ENCODE data around the gene TUBB2A. TPM values are rescaled to one million over a fixed set of nuclear protein-coding genes. Genes with fewer than 3 reads are reported as not detected.
A peak's percentile ranks its signal among the peaks of the same experiment; 100 is the strongest.

The TUBB2A gene
- total and polyA plus RNA-seq, 2 of the 8 experiments (the other 6 are each of a cell fraction or from before 2014, with no cell fraction given) = 315 to 330 TPM

DNA sequence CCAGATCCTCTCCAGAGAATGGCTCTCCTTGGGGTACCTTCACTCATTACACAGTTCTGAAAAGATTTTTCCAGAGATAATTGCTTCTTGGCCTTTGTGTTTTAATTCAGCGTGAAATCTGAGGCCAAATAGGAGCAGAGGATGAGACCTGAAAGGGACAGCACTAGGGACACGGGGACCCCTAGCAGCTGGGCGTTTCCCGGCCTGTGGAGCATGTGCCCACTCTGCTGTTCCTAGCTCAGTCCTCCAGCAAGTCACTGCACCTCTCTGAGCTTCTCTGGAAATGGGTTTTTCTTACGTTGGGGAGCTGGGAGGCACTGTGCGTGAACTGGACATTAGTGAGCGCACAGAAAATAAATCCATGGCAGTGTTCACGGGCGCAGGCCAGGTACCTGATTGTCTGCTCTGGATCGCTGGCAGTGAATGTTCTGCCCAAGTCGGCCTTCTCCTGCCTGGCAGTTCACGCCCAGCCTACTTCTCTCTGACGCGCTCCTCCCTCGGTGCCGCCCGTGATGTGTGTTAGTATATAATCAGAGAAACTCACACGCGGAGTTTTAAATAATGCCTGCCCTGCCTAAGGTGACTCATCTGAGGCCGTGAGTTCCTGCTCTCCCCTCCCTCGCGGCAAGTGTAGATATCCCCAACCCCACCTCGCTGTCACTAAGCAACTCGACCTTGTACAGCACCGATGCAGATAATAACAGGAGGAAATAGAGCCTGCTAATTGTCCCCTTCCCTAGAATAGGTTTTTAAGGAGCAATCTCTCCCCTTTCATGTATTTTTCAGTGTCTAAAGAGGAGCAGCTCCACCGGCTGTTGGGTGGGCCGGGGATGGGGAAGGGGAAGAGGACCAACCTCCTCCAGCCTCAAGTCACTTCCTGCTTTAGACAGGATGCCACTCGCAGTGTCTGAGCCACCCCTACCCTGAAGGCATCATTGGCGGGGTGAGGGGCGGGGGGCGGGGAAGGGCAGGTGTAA lies 2.7 kb upstream of the TUBB2A start:
- Histone ChIP-seq H2BK12ac (ENCODE audit: low read depth, low read length) (peak overlapping the region; percentile 95), H2BK15ac (ENCODE audit: low read length) (0 out of 2 replicates have a peak overlapping the region, but pooled peaks have one; percentile 29), H3K9me3 (ENCODE audit: insufficient read depth in 2 of 2, low read depth in 1 of 2, low read length in 1 of 2) (no peaks in the 10 kb centered on the region), H2BK20ac (ENCODE audit: low read length) (no peak overlapping the region; the same call in 1 of the 2 replicates), H3K4me2 (ENCODE audit: insufficient read depth in 1 of 2, low read depth in 2 of 2, low read length in 2 of 2) (peak overlapping the region in 1 of 2 experiments; percentile 35; a peak in 2 of 4 replicates), H3K56ac (replicated peaks; ENCODE audit: insufficient read length, low read depth, low read length) (no peak overlapping the region), H2BK5ac (ENCODE audit: low read depth, low read length) (peak overlapping the region; percentile 73; the same call in 1 of the 2 replicates), H4K20me1 (replicated peaks in 1 of 2; ENCODE audit: control insufficient read depth in 1 of 2, insufficient read depth in 2 of 2, low read length in 2 of 2) (peaks cover 2 to 5% of the 10 kb centered on the region in 2 experiments), H3K23me2 (ENCODE audit: low read depth, low read length) (peaks cover 13% of the 10 kb centered on the region), H2AK5ac (ENCODE audit: low read depth, low read length) (peak overlapping the region; percentile 96; the same call in 1 of the 2 replicates), H4K91ac (replicated peaks; ENCODE audit: insufficient read length, low read length) (no peak overlapping the region), H3K27ac (ENCODE audit: low read depth, low read length) (no peak overlapping the region), H2BK120ac (replicated peaks; ENCODE audit: low read depth, low read length) (no peak overlapping the region), H3K14ac (ENCODE audit: insufficient read length) (no peak overlapping the region), H3K4ac (replicated peaks; ENCODE audit: insufficient read length, low read depth, low read length) (no peak overlapping the region), H3K9ac (replicated peaks in 1 of 4; ENCODE audit: extremely low read depth in 1 of 4, low read depth in 3 of 4, low read length in 3 of 4) (no peak overlapping the region; a peak in 1 of 7 replicates), H3K36me3 (ENCODE audit: control insufficient read depth in 2 of 4, insufficient read depth in 4 of 4, low read length in 3 of 4) (peaks cover 2 to 8% (median 4%) of the 10 kb centered on the region in 4 experiments; a peak in 6 of 8 replicates), H3K79me2 (ENCODE audit: control insufficient read depth in 1 of 2, insufficient read depth in 2 of 2, low read length in 2 of 2) (peaks cover 0 to 8% of the 10 kb centered on the region in 2 experiments; a peak in 2 of 4 replicates), H3K27me3 (replicated peaks in 1 of 4; ENCODE audit: control insufficient read depth in 3 of 4, extremely low read depth in 1 of 4, insufficient read depth in 3 of 4, low read length in 3 of 4) (no peaks in the 10 kb centered on the region), H3K4me3 (ENCODE audit: extremely low read depth in 1 of 4, insufficient read depth in 2 of 4, low read depth in 3 of 4, low read length in 4 of 4) (no peak overlapping the region), H4K8ac (ENCODE audit: extremely low read depth, insufficient read depth, low read length) (no peak overlapping the region), H3K23ac (ENCODE audit: insufficient read length) (no peak overlapping the region), H3K18ac (ENCODE audit: extremely low read depth, low read length) (no peak overlapping the region; the same call in 1 of the 2 replicates), H4K5ac (ENCODE audit: insufficient read length, low read depth, low read length) (no peak overlapping the region), H2AFZ (ENCODE audit: low read length) (no peak overlapping the region), H3K79me1 (ENCODE audit: low read depth, low read length) (no peaks in the 10 kb centered on the region), H3K4me1 (replicated peaks in 1 of 4; ENCODE audit: control insufficient read depth in 3 of 4, insufficient read depth in 4 of 4, low read length in 3 of 4) (peaks cover 9 to 31% (median 19%) of the 10 kb centered on the region in 4 experiments)
- ChIA-PET CTCF (ENCODE audit: partially characterized antibody) (interaction anchor here (0.9 to 2.6 kb wide), 6 partner anchors 10 to 92 kb away, joined by 3 to 18 read pairs (median 4); no protein-coding TSS in a partner anchor), POLR2A (ENCODE audit: partially characterized antibody) (interaction anchor here (0.6 to 4.3 kb wide), 11 partner anchors 11 to 92 kb away, joined by 3 to 24 read pairs (median 5); no protein-coding TSS in a partner anchor)
- WGBS, 2 experiments (ENCODE audit: extremely low coverage in 1 of 2, insufficient coverage in 1 of 2, insufficient read length in 1 of 2, insufficient replicate concordance in 2 of 2, low coverage in 1 of 2, low lambda C conversion rate in 2 of 2, missing lambda C conversion rate in 1 of 2) = 78% methylated on average over 26 of the region's 31 CpGs; no CpG with 5 or more reads in 1 of the 2 experiments
- DNase-seq (ENCODE audit: low read depth in 1 of 2, low spot score in 2 of 2) (no peak), FAIRE-seq (no peak)
- TF ChIP-seq EP300 (IDR thresholded peaks at IDR 0.05; ENCODE audit: borderline replicate concordance in 1 of 2, low read depth in 2 of 2, low read length in 2 of 2) = no peak
- no peak for TF ChIP-seq JUND (IDR thresholded peaks at IDR 0.05; ENCODE audit: low read length)
- TF ChIP-seq SRF (IDR thresholded peaks at IDR 0.05; ENCODE audit: low read depth, low read length) = no peak
- no peak for TF ChIP-seq POLR2AphosphoS5 (IDR thresholded peaks at IDR 0.05; ENCODE audit: low read depth, low read length)
- no peak for TF ChIP-seq SIN3A (conservative IDR thresholded peaks at IDR 0.05 in 1 of 2, IDR thresholded peaks at IDR 0.05 in 1 of 2; ENCODE audit: low read depth in 1 of 2, low read length in 2 of 2)
- no peak for TF ChIP-seq CHD1 (IDR thresholded peaks at IDR 0.05; ENCODE audit: low read depth, low read length)
- TF ChIP-seq, protein P1, sequence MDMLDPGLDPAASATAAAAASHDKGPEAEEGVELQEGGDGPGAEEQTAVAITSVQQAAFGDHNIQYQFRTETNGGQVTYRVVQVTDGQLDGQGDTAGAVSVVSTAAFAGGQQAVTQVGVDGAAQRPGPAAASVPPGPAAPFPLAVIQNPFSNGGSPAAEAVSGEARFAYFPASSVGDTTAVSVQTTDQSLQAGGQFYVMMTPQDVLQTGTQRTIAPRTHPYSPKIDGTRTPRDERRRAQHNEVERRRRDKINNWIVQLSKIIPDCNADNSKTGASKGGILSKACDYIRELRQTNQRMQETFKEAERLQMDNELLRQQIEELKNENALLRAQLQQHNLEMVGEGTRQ (IDR thresholded peaks at IDR 0.05; ENCODE audit: low read length) = no peak
- no peak for TF ChIP-seq SAP30 (IDR thresholded peaks at IDR 0.05; ENCODE audit: insufficient read depth, insufficient replicate concordance, low read length)
- TF ChIP-seq HDAC6 (IDR thresholded peaks at IDR 0.05; ENCODE audit: low read depth, low read length) = no peak
